Measurements from ENCODE around the gene SYNE1.
"Not testable (repeated sequence)": the region's sequence is repeated elsewhere in the genome, so short reads cannot be mapped to it uniquely, and the experiment has no call there.

SYNE1 gene

GRCh38 chr6:152673236-152673635, 36.1 kb upstream of the SYNE1 start:
- Mint-ChIP-seq H3K27me3 (ENCODE audit: low read depth) (no peaks in the 10 kb centered on the region), H3K4me1 (no peaks in the 10 kb centered on the region), H3K36me3 (ENCODE audit: low read depth) (no peaks in the 10 kb centered on the region), H3K4me3 (no peak overlapping the region), H3K9me3 (peaks cover 2% of the 10 kb centered on the region), H3K27ac (no peak overlapping the region)
- TF ChIP-seq CTCF (IDR thresholded peaks at IDR 0.05; ENCODE audit: unreplicated experiment in 3 of 3): no peak

- Mint-ChIP-seq H3K27me3 (ENCODE audit: low read depth) (no peaks in the 10 kb centered on the region), H3K27ac (no peak overlapping the region), H3K4me3 (no peak overlapping the region), H3K4me1 (no peaks in the 10 kb centered on the region), H3K36me3 (ENCODE audit: low read depth) (no peaks in the 10 kb centered on the region), H3K9me3 (peaks cover 2% of the 10 kb centered on the region)
- no peak for TF ChIP-seq CTCF (IDR thresholded peaks at IDR 0.05; ENCODE audit: unreplicated experiment in 3 of 3)
These were observed 34.0 kb upstream of the SYNE1 start for GRCh38 chr6:152671171-152671570.

GRCh38 chr6:152669895-152670294, 32.7 kb upstream of the SYNE1 start:
- Mint-ChIP-seq H3K4me3 (no peak overlapping the region), H3K27me3 (ENCODE audit: low read depth) (no peaks in the 10 kb centered on the region), H3K27ac (no peak overlapping the region), H3K9me3 (peaks cover 2% of the 10 kb centered on the region), H3K36me3 (ENCODE audit: low read depth) (no peaks in the 10 kb centered on the region), H3K4me1 (no peaks in the 10 kb centered on the region)
- TF ChIP-seq CTCF (IDR thresholded peaks at IDR 0.05; ENCODE audit: unreplicated experiment in 3 of 3): peak; percentile 46 to 58 (median 54)

- no peak for TF ChIP-seq CTCF (IDR thresholded peaks at IDR 0.05; ENCODE audit: unreplicated experiment in 3 of 3)
- H3K4me3 Mint-ChIP-seq: no peak overlapping the region
- no peaks in the 10 kb centered on the region for H3K27me3 Mint-ChIP-seq (ENCODE audit: low read depth)
- H3K27ac Mint-ChIP-seq: no peak overlapping the region
- H3K9me3 Mint-ChIP-seq: no peaks in the 10 kb centered on the region
- H3K4me1 Mint-ChIP-seq: no peaks in the 10 kb centered on the region
- H3K36me3 Mint-ChIP-seq (ENCODE audit: low read depth): no peaks in the 10 kb centered on the region
These were observed 24.6 kb upstream of the SYNE1 start for GRCh38 chr6:152661776-152662175.

GRCh38 chr6:152651986-152652385, 14.8 kb upstream of the SYNE1 start:
- no peak overlapping the region for H3K4me3 Mint-ChIP-seq
- no peaks in the 10 kb centered on the region for H3K36me3 Mint-ChIP-seq (ENCODE audit: low read depth)
- H3K4me1 Mint-ChIP-seq: peaks cover 6% of the 10 kb centered on the region
- H3K27me3 Mint-ChIP-seq (ENCODE audit: low read depth): no peaks in the 10 kb centered on the region
- no peak for TF ChIP-seq CTCF (IDR thresholded peaks at IDR 0.05; ENCODE audit: unreplicated experiment in 3 of 3)
- no peaks in the 10 kb centered on the region for H3K9me3 Mint-ChIP-seq
- H3K27ac Mint-ChIP-seq: no peak overlapping the region

GRCh38 chr6:152648105-152648504, 10.9 kb upstream of the SYNE1 start:
- Mint-ChIP-seq H3K9me3 (no peaks in the 10 kb centered on the region), H3K36me3 (ENCODE audit: low read depth) (no peaks in the 10 kb centered on the region), H3K4me1 (peaks cover 6% of the 10 kb centered on the region), H3K27ac (no peak overlapping the region), H3K4me3 (no peak overlapping the region), H3K27me3 (ENCODE audit: low read depth) (peaks cover 8% of the 10 kb centered on the region)
- no peak for TF ChIP-seq CTCF (IDR thresholded peaks at IDR 0.05; ENCODE audit: unreplicated experiment in 3 of 3)

- H3K4me1 Mint-ChIP-seq; H3K9me3 Mint-ChIP-seq; H3K4me3 Mint-ChIP-seq; H3K27ac Mint-ChIP-seq; H3K36me3 Mint-ChIP-seq (ENCODE audit: low read depth): not testable (repeated sequence)
- H3K27me3 Mint-ChIP-seq (ENCODE audit: low read depth): peaks cover 13% of the 10 kb centered on the region
These were observed 9.6 kb upstream of the SYNE1 start for GRCh38 chr6:152646732-152647131.
